K562 (cell line): ENCODE measurements around the gene TMEM147. TPM values are rescaled to one million over a fixed set of nuclear protein-coding genes. Genes with fewer than 3 reads are reported as not detected.

ENCODE experiments used
- ATAC-seq: fragments of 200-7000 bp; cut with Tn5 transposase; 3 replicates; pipeline ENCODE4 v1.9.1; 2020; ENCODE audit warnings: moderate library complexity
- BruUV-seq: library from RNA; stranded (reverse); fragments of 400-500 nt; replicated peaks from 2 replicates; lab custom pipeline; 2021; lab: Mats Ljungman, UMichigan
- CTCF ChIA-PET: fragments of 300-600 bp; formaldehyde crosslinking; extraction: SDS; loops from one replicate; lab custom pipeline; 2021; ENCODE audit warnings: low intra/inter-chr PET ratio; lab: Yijun Ruan, JAX
- POLR2A ChIA-PET: fragments of 300-600, 350-650 bp; sonication (Branson Sonifier 250); formaldehyde crosslinking; extraction: SDS; loops from one replicate; lab custom pipeline; 2021; ENCODE audit warnings: antibody characterized with exemption, inconsistent platforms; lab: Yijun Ruan, JAX
- DNase-seq, 4 experiments: peaks; one replicate each; pipeline versions ENCODE4 v3.0.0 to v3.0.0-alpha.2; 2011 to 2018; ENCODE audit warnings: low spot score in 3 of 4, mixed read lengths in 3 of 4; ENCODE audit errors: extremely low read depth in 1 of 4
- FAIRE-seq: peaks from 2 replicates; lab custom pipeline; 2011; peaks lifted over from hg19 to GRCh38; lab: Jason Lieb, UNC
- H2AFZ ChIP-seq: 2 replicates; pipeline ENCODE4 v1.6.0; 2011; ENCODE audit warnings: low read depth, low read length, control low read depth, inconsistent platforms
- H3K27ac ChIP-seq: fragments of 200-600 bp; 3 replicates; pipeline ENCODE4 v1.8.0; 2011; ENCODE audit warnings: low read depth, mild to moderate bottlenecking, control low read depth, inconsistent platforms, low read length, moderate library complexity, mixed read lengths; ENCODE audit errors: extremely low read depth
- H3K27me3 ChIP-seq, 2 experiments: fragments of 300-600 bp in 1 of 2; 2 replicates in 1 of 2; 3 replicates in 1 of 2; pipeline versions ENCODE4 v1.6.0 to v1.8.0; 2011; ENCODE audit warnings: inconsistent platforms in 2 of 2, low read length in 2 of 2, mild to moderate bottlenecking in 1 of 2, mixed read lengths in 1 of 2, moderate library complexity in 1 of 2; ENCODE audit not compliant: control insufficient read depth in 2 of 2, insufficient read depth in 2 of 2
- H3K36me3 ChIP-seq: fragments of 300-600 bp; 3 replicates; pipeline ENCODE4 v1.8.0; 2011; ENCODE audit warnings: mild to moderate bottlenecking, low read length, inconsistent platforms; ENCODE audit not compliant: control insufficient read depth, insufficient read depth
- H3K4me1 ChIP-seq, 2 experiments: fragments of 200-600 bp in 1 of 2; replicated peaks in 1 of 2; 2 replicates in 1 of 2; 3 replicates in 1 of 2; pipeline versions ENCODE4 v1.5.1 to v1.8.0; 2011; ENCODE audit warnings: inconsistent platforms in 2 of 2, low read length in 2 of 2, mild to moderate bottlenecking in 1 of 2, mixed read lengths in 1 of 2, moderate library complexity in 1 of 2; ENCODE audit not compliant: control insufficient read depth in 2 of 2, insufficient read depth in 2 of 2
- H3K4me2 ChIP-seq: 2 replicates; pipeline ENCODE4 v1.6.1; 2011; ENCODE audit warnings: low read length, control low read depth, inconsistent platforms, mixed read lengths; ENCODE audit not compliant: insufficient read depth
- H3K4me3 ChIP-seq: fragments of 200-600 bp; sonication (generic), shearing (Covaris generic); 2 replicates; pipeline ENCODE4 v1.5.1; 2016; ENCODE audit warnings: control low read depth, inconsistent platforms
- H3K79me2 ChIP-seq: fragments of 200-600 bp; 3 replicates; pipeline ENCODE4 v1.8.0; 2011; ENCODE audit warnings: low read length, inconsistent platforms; ENCODE audit not compliant: control insufficient read depth, insufficient read depth
- H3K9ac ChIP-seq, 2 experiments: 2 replicates each; pipeline versions ENCODE4 v1.6.0 to v1.6.1; 2011; ENCODE audit warnings: low read depth in 2 of 2, low read length in 2 of 2, control low read depth in 1 of 2, inconsistent platforms in 1 of 2, mild to moderate bottlenecking in 1 of 2, mixed read lengths in 1 of 2; ENCODE audit not compliant: insufficient read depth in 1 of 2
- H3K9me1 ChIP-seq: one replicate; pipeline ENCODE4 v1.6.0; 2011; ENCODE audit warnings: inconsistent platforms, mild to moderate bottlenecking, low read length, moderate library complexity; ENCODE audit not compliant: control insufficient read depth, insufficient read depth
- H3K9me3 ChIP-seq: replicated peaks from 2 replicates; pipeline ENCODE4 v1.5.1; 2011; ENCODE audit warnings: low read depth, low read length, inconsistent platforms; ENCODE audit not compliant: control insufficient read depth, insufficient read depth
- H4K20me1 ChIP-seq: replicated peaks from 2 replicates; pipeline ENCODE4 v1.6.1; 2011; ENCODE audit warnings: low read length, inconsistent platforms, mixed read lengths; ENCODE audit not compliant: control insufficient read depth, insufficient read depth
- RBM22 ChIP-seq: fragments of 200-400 bp; formaldehyde crosslinking; IDR thresholded peaks from 2 replicates; pipeline ENCODE4 v1.6.1; 2018; ENCODE audit warnings: low read length, low read depth; ENCODE audit not compliant: poor library complexity, severe bottlenecking
- ZNF507 ChIP-seq: conservative IDR thresholded peaks from 2 replicates; pipeline ENCODE4 v1.6.1; 2017; ENCODE audit warnings: missing genetic modification characterization, missing compliant biosample characterization
- ZSCAN29 ChIP-seq: fragments of 450-650 bp; IDR thresholded peaks from 2 replicates; pipeline ENCODE4 v1.6.1; 2017
- WGBS: fragments of 100-300 bp; shearing (Covaris generic); methylation state at CpG from one replicate; pipeline ENCODE4 v1.1.6; 2016; ENCODE audit warnings: low coverage, mixed read lengths; ENCODE audit not compliant: insufficient coverage; ENCODE audit errors: missing lambda C conversion rate; 5-methylcytosine and 5-hydroxymethylcytosine counted together
- in situ Hi-C: fragments of 300-500 bp; cut with MboI; formaldehyde crosslinking; loops from 4 replicates; pipeline ENCODE4 v1.15.0; 2018; ENCODE audit warnings: inconsistent platforms, mixed read lengths
- intact Hi-C: fragments of 100-400 bp; cut with micrococcal nuclease; formaldehyde crosslinking; loops from 2 replicates; pipeline ENCODE4 v1.14.2; 2022
- polyA plus RNA-seq, 8 experiments: library from polyadenylated mRNA; depleted of rRNA in 4 of 8; stranded (reverse) in 5 of 8; unstranded in 3 of 8; fragments of >200 nt; fragmentation: Nextera tagmentation in 2 of 8; fragmentation: Illumina TruSeq in 1 of 8; extraction: Ambion mirVana in 2 of 8; extraction: Trizol in 1 of 8; gene quantifications; 2 replicates each; pipeline versions ENCODE4 v1.2.1 to v1.2.3, GENCODE V29; 2011 to 2014; ENCODE audit warnings: inconsistent platforms in 1 of 8, missing spikeins in 1 of 8
- total RNA-seq, 7 experiments: library from RNA; depleted of rRNA in 6 of 7; stranded (reverse); fragments of >200 nt in 6 of 7; fragmentation: Illumina TruSeq in 2 of 7; extraction: Trizol in 2 of 7; gene quantifications; 2 replicates each; pipeline versions ENCODE4 v1.2.1 to v1.2.3, GENCODE V29; 2011 to 2021; ENCODE audit warnings: low replicate concordance in 1 of 7
- TF ChIP-seq, protein P1 (sequence below): sonication (generic); formaldehyde crosslinking; IDR thresholded peaks from 2 replicates; pipeline ENCODE4 v1.8.0; 2022; ENCODE audit warnings: mild to moderate bottlenecking, missing genetic modification reagents

The TMEM147 gene
- total and polyA plus RNA-seq, 9 of the 15 experiments (the other 6 are each of a cell fraction or from before 2014, with no cell fraction given): 73.8 to 194 (median 142) TPM

DNA sequence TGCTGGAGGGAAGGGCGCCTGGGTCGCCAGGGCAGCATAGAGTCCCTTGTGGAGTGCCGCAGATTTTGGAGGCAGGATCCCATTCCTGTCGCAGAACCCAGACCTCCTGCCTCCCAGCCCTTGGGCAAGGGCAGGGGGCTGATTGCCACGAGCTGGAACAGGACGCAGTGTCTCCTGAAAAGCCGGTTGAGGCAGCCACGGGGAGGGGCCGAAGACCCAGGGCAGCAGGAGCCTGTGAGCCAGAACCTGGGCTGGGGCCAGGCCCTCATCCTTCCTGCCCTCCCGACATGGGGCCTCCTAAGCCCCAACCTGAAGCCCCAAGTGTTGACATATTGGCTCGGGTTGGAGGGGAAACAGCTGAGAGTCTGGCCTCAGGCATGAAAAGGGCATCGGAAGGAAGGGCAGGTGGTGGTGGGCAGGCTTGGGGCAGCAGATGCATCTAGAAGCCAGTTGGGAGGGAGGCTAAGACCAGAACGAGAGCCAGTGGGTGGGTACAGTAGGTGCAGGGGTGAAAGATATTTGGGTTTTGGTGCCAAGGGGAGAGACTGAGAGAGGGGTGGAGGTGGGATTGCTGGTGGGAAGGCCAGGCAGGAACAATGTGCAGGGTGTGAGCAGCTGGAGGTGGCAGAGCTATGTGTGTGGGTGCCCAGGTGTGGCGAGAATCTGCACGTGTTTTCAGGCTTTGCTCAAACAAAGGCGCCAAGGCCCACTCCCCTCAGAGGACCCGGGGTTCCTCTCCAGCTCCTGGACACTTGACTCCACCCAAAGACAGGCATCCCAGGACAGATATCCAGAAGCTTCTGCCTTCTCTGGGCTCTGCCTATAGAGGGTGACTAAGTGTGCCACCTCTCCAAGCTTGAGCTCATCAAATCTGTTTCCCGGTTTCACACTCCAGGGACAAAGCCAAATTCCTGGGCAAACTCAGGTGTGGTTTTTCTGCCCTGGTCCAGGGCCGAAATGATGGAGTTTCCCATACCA is 15.9 kb upstream of the TMEM147 start:
- H3K9ac ChIP-seq: no peak overlapping the region
- peaks cover 11% of the 10 kb centered on the region for H4K20me1 ChIP-seq
- no peak overlapping the region for H3K4me2 ChIP-seq
- TF ChIP-seq ZSCAN29 (no peak), ZNF507 (tag) (no peak)
- H2AFZ ChIP-seq: no peak overlapping the region
- H3K36me3 ChIP-seq: no peaks in the 10 kb centered on the region
- in situ Hi-C loops: no loop called here
- BruUV-seq: no TSS peak
- no peak overlapping the region for H3K4me3 ChIP-seq
- no peaks in the 10 kb centered on the region for H3K9me1 ChIP-seq
- 1% methylated on average over 18 of the region's 19 CpGs for WGBS
- no peaks in the 10 kb centered on the region for H3K79me2 ChIP-seq
- ChIA-PET CTCF (no interaction called here), POLR2A (interaction anchor here (0.5 to 0.6 kb wide), 2 partner anchors 34 to 128 kb away, joined by 3 read pairs; no protein-coding TSS in a partner anchor)
- peaks cover 51 to 90% of the 10 kb centered on the region in 2 experiments for H3K27me3 ChIP-seq
- H3K9me3 ChIP-seq: no peaks in the 10 kb centered on the region
- FAIRE-seq (no peak), ATAC-seq (no peak), DNase-seq (no peak)
- H3K4me1 ChIP-seq: peaks cover 3 to 15% of the 10 kb centered on the region in 2 experiments; a peak in 3 of 5 replicates
- no peak overlapping the region for H3K27ac ChIP-seq
- intact Hi-C loops: no loop called here

GRCh38 chr19:35531291-35531690 is 14.1 kb upstream of the TMEM147 start:
- H3K4me1 ChIP-seq: peaks cover 3 to 15% of the 10 kb centered on the region in 2 experiments; a peak in 3 of 5 replicates
- in situ Hi-C loops (no loop called here), intact Hi-C loops (no loop called here)
- FAIRE-seq (no peak), DNase-seq (no peak), ATAC-seq (no peak)
- no peaks in the 10 kb centered on the region for H3K9me3 ChIP-seq
- 2% methylated on average over 6 of the region's 6 CpGs for WGBS
- no peak overlapping the region for H3K27ac ChIP-seq
- H3K36me3 ChIP-seq: no peaks in the 10 kb centered on the region
- no peak overlapping the region for H3K4me3 ChIP-seq
- ChIA-PET POLR2A (no interaction called here), CTCF (no interaction called here)
- peaks cover 43 to 87% of the 10 kb centered on the region in 2 experiments for H3K27me3 ChIP-seq
- no peak for TF ChIP-seq RBM22
- TF ChIP-seq, protein P1, sequence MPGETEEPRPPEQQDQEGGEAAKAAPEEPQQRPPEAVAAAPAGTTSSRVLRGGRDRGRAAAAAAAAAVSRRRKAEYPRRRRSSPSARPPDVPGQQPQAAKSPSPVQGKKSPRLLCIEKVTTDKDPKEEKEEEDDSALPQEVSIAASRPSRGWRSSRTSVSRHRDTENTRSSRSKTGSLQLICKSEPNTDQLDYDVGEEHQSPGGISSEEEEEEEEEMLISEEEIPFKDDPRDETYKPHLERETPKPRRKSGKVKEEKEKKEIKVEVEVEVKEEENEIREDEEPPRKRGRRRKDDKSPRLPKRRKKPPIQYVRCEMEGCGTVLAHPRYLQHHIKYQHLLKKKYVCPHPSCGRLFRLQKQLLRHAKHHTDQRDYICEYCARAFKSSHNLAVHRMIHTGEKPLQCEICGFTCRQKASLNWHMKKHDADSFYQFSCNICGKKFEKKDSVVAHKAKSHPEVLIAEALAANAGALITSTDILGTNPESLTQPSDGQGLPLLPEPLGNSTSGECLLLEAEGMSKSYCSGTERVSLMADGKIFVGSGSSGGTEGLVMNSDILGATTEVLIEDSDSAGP: no peak
- BruUV-seq: no TSS peak
- no peak overlapping the region for H3K4me2 ChIP-seq
- no peak overlapping the region for H3K9ac ChIP-seq
- no peaks in the 10 kb centered on the region for H3K9me1 ChIP-seq
- H2AFZ ChIP-seq: no peak overlapping the region
- peaks cover 11% of the 10 kb centered on the region for H4K20me1 ChIP-seq
- H3K79me2 ChIP-seq: no peaks in the 10 kb centered on the region
